Fibroblast of peridontal ligament (primary cell): ENCODE results near the gene TRPV4.

Experiments used
- DNase-seq: peaks from one replicate; pipeline ENCODE4 v3.0.0-alpha.2; 2010; ENCODE audit errors: extremely low read depth

The TRPV4 gene

GRCh38 chr12:109739747-109740693 lies 93.2 kb downstream of the TRPV4 start:
- no peak for DNase-seq

DNA sequence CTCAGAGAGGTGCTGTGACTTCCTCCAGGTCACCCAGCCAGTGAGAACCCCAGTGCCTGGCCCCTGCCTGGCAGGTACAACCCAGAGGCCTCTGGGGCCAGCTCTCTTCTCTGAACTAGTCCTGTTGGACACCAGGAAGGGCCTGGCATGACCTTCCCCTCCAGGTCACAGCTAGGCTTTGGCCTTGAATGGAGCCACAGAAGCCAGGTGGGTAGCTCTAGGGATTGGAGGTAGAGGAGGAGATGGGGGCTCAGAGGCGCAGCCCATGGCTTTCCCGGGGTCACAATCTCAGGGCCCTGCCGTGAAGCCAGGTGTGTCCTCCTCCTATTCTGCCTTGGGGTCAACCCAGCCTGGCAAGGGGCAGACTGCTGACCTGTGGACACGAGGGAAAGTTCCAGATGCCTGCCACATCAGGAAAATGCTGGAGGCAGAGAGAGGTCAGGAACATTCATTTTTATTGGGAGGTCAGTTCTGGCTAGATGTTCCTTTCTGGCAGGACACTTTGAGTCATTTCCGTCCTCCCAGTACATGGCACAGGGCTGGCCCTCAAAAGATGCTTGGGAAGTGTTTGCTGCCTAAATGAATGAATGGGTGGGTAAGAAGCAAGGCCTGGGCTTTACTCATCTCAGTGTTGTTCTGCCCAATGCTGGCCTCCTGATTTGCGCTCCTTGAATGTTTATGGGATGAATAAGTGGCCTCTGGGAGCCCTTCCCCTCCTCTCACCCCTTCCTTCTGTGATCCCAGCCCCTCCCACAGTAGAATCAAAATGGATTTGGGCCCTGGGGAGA lies 94.1 kb downstream of the TRPV4 start:
- DNase-seq = peak; percentile 16

- no peak for DNase-seq
These were observed 95.0 kb downstream of the TRPV4 start for GRCh38 chr12:109738209-109738608.

- DNase-seq = no peak
These were observed 95.6 kb downstream of the TRPV4 start for GRCh38 chr12:109737631-109738030.

DNA sequence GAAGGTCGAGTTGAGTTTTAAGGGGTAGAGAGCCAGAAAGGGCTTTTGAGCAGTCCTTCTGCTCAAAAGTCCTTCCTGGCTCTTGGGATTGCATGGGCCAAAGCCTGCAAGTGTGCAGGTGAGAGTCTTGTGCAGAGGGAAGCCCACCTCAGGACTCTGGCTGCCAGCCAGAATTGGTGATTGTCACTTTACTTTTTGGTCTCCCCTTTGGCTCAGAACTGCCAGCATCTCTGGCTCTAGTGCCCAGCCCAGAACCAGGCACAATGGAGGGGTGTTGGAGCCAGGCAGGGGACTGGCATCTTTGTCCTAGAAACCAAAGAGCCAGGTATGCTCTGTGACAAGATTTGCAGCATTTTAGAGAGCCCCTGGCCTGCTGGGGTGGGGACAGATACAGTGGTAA lies 96.1 kb downstream of the TRPV4 start:
- no peak for DNase-seq

DNA sequence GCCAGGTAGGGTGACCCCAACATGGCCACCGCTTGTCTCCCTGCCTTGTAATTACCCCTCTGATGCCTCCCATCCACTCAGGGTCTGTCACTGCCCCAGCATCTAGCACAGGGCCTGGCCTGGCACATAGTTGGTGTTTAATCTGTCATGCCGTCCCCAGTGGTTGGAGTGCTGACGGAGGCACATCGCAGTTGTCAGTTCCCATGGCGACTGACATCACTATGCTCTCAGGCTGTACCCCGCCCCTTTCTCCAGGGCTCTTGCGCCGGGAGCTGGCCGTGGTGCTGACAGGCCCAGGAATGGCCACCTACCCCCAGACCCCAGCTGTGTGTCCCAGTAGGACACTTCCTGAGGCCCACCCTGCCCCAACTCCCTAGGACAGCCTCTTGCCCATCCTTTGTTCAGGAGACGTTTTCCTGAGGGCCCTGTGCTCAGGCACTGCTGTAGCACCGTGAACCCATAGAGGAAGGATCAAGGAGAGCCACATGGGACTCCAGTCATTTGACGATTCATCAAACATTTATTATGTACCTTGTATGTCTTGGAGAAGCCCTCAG lies 96.6 kb downstream of the TRPV4 start:
- DNase-seq = peak; percentile 33

GRCh38 chr12:109735825-109736551 lies 97.2 kb downstream of the TRPV4 start:
- no peak for DNase-seq

DNA sequence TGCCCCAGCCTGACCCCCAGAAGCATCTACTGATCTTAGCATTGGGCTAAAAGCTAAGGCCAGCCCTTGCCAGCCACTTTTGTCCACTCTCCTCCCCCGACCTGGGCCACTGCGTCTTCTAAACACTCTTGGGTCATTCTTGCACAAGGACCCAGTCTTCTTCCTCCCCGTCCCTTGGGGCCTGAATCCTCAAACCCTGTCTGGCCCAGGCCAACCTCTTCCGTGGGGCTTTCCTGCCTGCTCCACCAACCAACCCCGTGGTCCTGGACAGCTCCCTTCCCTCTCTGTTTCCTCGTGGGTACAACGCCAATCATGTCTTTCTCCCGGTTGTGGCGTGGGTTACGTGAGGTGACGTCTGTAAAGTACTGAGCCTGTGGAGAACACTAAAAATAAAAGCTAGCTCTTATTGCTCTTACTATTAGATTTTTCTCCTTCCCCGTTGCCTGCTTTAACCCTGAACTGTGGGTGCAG lies 98.1 kb downstream of the TRPV4 start:
- DNase-seq = no peak

DNA sequence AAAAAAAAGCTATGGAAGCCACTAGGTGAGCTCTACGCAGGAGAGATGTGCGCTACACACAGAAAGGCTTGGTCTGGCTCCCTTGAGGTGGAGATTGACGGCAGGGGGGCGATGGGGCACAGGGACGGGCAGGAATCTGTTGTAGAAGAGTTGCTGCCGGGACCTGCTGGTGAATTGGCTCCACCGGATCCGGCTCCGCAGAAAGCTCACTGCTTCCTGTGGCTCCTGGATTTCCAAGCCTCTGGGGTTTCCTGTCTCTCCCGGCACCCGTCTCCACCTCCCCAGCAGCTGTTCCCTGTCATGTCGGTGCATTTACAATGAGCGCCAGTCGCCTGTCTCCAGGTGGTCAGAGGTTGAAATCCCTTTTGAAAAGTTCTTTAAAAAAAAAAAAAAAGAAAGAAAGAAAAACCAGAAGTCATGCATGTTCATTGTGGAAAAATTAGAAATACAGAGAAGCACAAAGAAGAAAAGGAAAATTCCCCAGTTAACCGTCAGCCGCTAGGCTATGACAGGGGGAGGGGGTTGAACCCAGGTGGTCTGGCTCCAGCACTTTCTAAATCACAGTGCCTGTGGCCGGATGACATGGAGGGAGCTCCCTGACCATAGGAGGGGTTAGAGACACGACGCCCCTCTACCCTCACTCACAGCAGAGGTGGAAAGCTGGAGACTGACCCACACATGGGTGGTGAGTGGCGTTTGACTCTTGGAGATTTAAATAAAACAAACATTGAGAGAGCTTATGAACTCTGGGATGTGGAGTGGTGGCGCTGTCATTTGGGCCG lies 98.8 kb downstream of the TRPV4 start:
- no peak for DNase-seq
